Hepatic stellate cell (primary cell): Measurements from ENCODE around the gene GAS7.

Experiments
- DNase-seq: peaks from one replicate; pipeline ENCODE4 v3.0.0; 2011; ENCODE audit warnings: low spot score

GAS7 gene

GRCh38 chr17:10200645-10201044, 2.2 kb upstream of the GAS7 start:
- no peak for DNase-seq

GRCh38 chr17:10200016-10200415, 1.6 kb upstream of the GAS7 start:
- no peak for DNase-seq

- DNase-seq: no peak
These were observed 491 bp downstream of the GAS7 start for GRCh38 chr17:10197721-10198508.

GRCh38 chr17:10197362-10197720, 1.1 kb downstream of the GAS7 start:
- DNase-seq: no peak

GRCh38 chr17:10196941-10197340, 1.5 kb downstream of the GAS7 start:
- no peak for DNase-seq

- DNase-seq: no peak
These were observed 2.0 kb downstream of the GAS7 start for GRCh38 chr17:10196384-10196895.

GRCh38 chr17:10195090-10195805, 3.2 kb downstream of the GAS7 start:
- no peak for DNase-seq

GRCh38 chr17:10193632-10194031, 4.8 kb downstream of the GAS7 start:
- no peak for DNase-seq

- DNase-seq: no peak
These were observed 5.4 kb downstream of the GAS7 start for GRCh38 chr17:10192972-10193371.

GRCh38 chr17:10192461-10192860, 5.9 kb downstream of the GAS7 start:
- no peak for DNase-seq

GRCh38 chr17:10187456-10187855, 10.9 kb downstream of the GAS7 start:
- DNase-seq: no peak

- no peak for DNase-seq
These were observed 11.5 kb downstream of the GAS7 start for GRCh38 chr17:10186771-10187410.

GRCh38 chr17:10183931-10184930, 14.2 kb downstream of the GAS7 start:
- no peak for DNase-seq

- no peak for DNase-seq
These were observed 15.6 kb downstream of the GAS7 start for GRCh38 chr17:10182785-10183184.

GRCh38 chr17:10178506-10178991, 19.9 kb downstream of the GAS7 start:
- DNase-seq: no peak

GRCh38 chr17:10177913-10178505, 20.4 kb downstream of the GAS7 start:
- DNase-seq: no peak

GRCh38 chr17:10177131-10177912, 21.1 kb downstream of the GAS7 start:
- DNase-seq: no peak

GRCh38 chr17:10173913-10174312, 24.5 kb downstream of the GAS7 start:
- DNase-seq: no peak

GRCh38 chr17:10172778-10173177, 25.6 kb downstream of the GAS7 start:
- no peak for DNase-seq

- no peak for DNase-seq
These were observed 26.1 kb downstream of the GAS7 start for GRCh38 chr17:10172241-10172741.
